Spinal cord (tissue), 10 donors: ENCODE results near the gene DNAJB6. TPM values are rescaled to one million over a fixed set of nuclear protein-coding genes. Genes with fewer than 3 reads are reported as not detected.

ENCODE experiments used
- DNase-seq, 6 donors: peaks; one replicate each; pipeline versions ENCODE4 v3.0.0 to v3.0.0-alpha.2; 2013 to 2015; ENCODE audit warnings: low spot score in 6 of 6, low read depth in 4 of 6
- H3K27ac ChIP-seq: one replicate; pipeline ENCODE4 v1.5.1; 2013; ENCODE audit warnings: low read depth, low read length, control low read depth
- H3K27me3 ChIP-seq: one replicate; pipeline ENCODE4 v1.6.1; 2013; ENCODE audit warnings: low read length; ENCODE audit not compliant: control insufficient read depth, insufficient read depth
- H3K36me3 ChIP-seq: one replicate; pipeline ENCODE4 v1.6.1; 2013; ENCODE audit warnings: low read length; ENCODE audit not compliant: control insufficient read depth, insufficient read depth
- H3K4me1 ChIP-seq: one replicate; pipeline ENCODE4 v1.6.1; 2013; ENCODE audit warnings: low read length; ENCODE audit not compliant: control insufficient read depth, insufficient read depth
- H3K4me3 ChIP-seq: one replicate; pipeline ENCODE4 v1.5.1; 2013; ENCODE audit warnings: low read depth, low read length, control low read depth
- H3K9me3 ChIP-seq: one replicate; pipeline ENCODE4 v1.6.1; 2013; ENCODE audit warnings: low read length; ENCODE audit not compliant: control insufficient read depth, insufficient read depth
- WGBS: methylation state at CpG from one replicate; pipeline ENCODE4 v1.1.5; 2013; ENCODE audit warnings: missing lambda C conversion rate; ENCODE audit not compliant: insufficient coverage; 5-methylcytosine and 5-hydroxymethylcytosine counted together
- polyA plus RNA-seq, 2 donors: library from polyadenylated mRNA; unstranded; fragments of 120-200 nt; gene quantifications; one replicate each; pipeline ENCODE4 v1.2.1, GENCODE V29; 2013; ENCODE audit not compliant: insufficient read length in 2 of 2
- total RNA-seq, 2 donors: library from RNA; depleted of rRNA in 1 of 2; stranded (reverse); fragments of 120-200 nt in 1 of 2; fragments of >200 nt in 1 of 2; gene quantifications; one replicate each; pipeline versions ENCODE4 v1.2.3 to v1.2.4, GENCODE V29; 2013 to 2014
- donor health status: healthy.

DNAJB6 gene
- total and polyA plus RNA-seq, 4 donors, result 120 to 225 (median 179) TPM

GRCh38 chr7:157465891-157466866, 129.4 kb downstream of the DNAJB6 start:
- DNase-seq, result peak in 1 of 6 donors; percentile 78
- Histone ChIP-seq H3K27me3 (peaks cover 18% of the 10 kb centered on the region), H3K9me3 (no peaks in the 10 kb centered on the region), H3K27ac (no peak overlapping the region), H3K4me1 (peaks cover 50% of the 10 kb centered on the region), H3K4me3 (no peak overlapping the region), H3K36me3 (no peaks in the 10 kb centered on the region)
- WGBS, result 35% methylated on average over 27 of the region's 41 CpGs

- WGBS, result 52% methylated on average over 12 of the region's 12 CpGs
- peak in 1 of 6 donors; percentile 68 for DNase-seq
- Histone ChIP-seq H3K4me1 (peaks cover 55% of the 10 kb centered on the region), H3K4me3 (no peak overlapping the region), H3K27me3 (peaks cover 18% of the 10 kb centered on the region), H3K9me3 (no peaks in the 10 kb centered on the region), H3K27ac (no peak overlapping the region), H3K36me3 (no peaks in the 10 kb centered on the region)
Measured at GRCh38 chr7:157466867-157467261, 130.1 kb downstream of the DNAJB6 start.

Other genes starting within 250 kb of the DNAJB6 start
- gene UBE3C, start 198.1 kb upstream of the DNAJB6 start, total RNA-seq, result 100 to 1,000 TPM in 1 of 2 donors, 10 to 100 TPM in 1; 52.3 to 113 TPM
- gene UBE3C, start 198.1 kb upstream of the DNAJB6 start, polyA plus RNA-seq, result 10 to 100 TPM; 44.3 to 48.9 TPM